Suprapubic skin (tissue), 4 donors: ENCODE measurements around the gene RAPGEF5.

ENCODE experiments used
- CTCF ChIP-seq, 2 donors: fragments of 200-600 bp in 1 of 2; fragments of 450-650 bp in 1 of 2; sonication (generic) in 1 of 2; IDR thresholded peaks; one replicate each; pipeline ENCODE4 v1.5.1; 2016 to 2019; ENCODE audit warnings: antibody characterized with exemption in 2 of 2, mild to moderate bottlenecking in 1 of 2, moderate library complexity in 1 of 2
- EP300 ChIP-seq: sonication (generic); formaldehyde crosslinking; IDR thresholded peaks from one replicate; pipeline ENCODE4 v1.6.1; 2017; ENCODE audit warnings: antibody characterized with exemption
- POLR2A ChIP-seq, 2 donors: fragments of 450-650 bp; IDR thresholded peaks; one replicate each; pipeline ENCODE4 v1.6.1; 2017; ENCODE audit warnings: antibody characterized with exemption in 2 of 2, mild to moderate bottlenecking in 2 of 2, moderate library complexity in 2 of 2
- POLR2AphosphoS5 ChIP-seq, 3 donors: sonication (generic); formaldehyde crosslinking; IDR thresholded peaks; one replicate each; pipeline ENCODE4 v1.6.1; 2017; ENCODE audit warnings: antibody characterized with exemption in 3 of 3

GRCh38 chr7:22214000-22214399 lies 143.0 kb downstream of the RAPGEF5 start:
- TF ChIP-seq CTCF (IDR thresholded peaks at IDR 0.05) (no peak), POLR2A (IDR thresholded peaks at IDR 0.05) (no peak), EP300 (no peak), POLR2AphosphoS5 (IDR thresholded peaks at IDR 0.05) (no peak)
